Measurements from ENCODE around the gene DPYSL4.

DNA sequence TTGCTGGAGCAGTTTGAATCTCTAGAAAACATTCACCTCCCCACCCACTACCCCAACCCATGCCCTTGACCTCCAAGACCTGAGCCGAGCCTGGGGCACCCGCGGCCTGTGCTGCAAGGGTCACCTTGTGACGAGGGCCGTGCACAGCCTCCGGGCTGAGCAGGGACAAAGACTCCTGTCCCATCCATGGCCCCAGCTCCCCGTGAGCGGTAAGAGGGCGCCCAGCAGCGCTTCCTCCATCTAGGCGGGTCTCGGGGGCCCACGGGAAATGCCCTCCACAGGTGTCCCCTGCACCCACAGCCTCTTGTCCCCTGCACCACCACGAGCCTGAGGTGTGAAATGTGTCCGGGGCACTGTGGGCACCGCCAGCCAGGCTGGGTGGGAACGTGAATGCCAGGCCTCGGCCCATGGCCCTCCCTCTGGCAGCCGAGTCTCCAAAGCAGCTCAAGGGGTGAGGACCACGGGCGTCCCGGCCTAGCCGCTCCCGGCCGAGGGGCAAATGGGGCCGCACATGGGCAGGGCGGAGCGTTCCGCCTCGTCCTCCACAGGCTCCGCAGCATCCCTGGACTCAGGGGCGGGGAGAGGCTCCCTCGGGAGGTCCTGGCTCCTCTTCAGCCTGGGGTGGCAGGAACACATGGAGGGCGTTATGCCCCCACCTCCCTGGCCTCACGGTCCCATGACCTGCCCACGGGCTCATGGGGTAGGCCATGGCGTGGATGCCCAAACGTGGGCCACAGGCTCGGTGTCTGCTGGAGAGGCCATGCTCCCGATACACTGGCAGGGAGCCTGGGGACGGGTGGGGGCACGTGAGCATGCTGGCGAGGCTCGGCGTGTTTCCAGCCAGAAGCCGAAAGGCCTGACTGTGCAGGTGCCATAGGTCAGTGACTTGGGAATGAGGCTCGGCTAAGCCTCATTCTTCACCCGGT lies 21.1 kb downstream of the DPYSL4 start:
- no peak for TF ChIP-seq EZH2 (IDR thresholded peaks at IDR 0.05; ENCODE audit: borderline replicate concordance, low read length)
- TF ChIP-seq, protein P1, sequence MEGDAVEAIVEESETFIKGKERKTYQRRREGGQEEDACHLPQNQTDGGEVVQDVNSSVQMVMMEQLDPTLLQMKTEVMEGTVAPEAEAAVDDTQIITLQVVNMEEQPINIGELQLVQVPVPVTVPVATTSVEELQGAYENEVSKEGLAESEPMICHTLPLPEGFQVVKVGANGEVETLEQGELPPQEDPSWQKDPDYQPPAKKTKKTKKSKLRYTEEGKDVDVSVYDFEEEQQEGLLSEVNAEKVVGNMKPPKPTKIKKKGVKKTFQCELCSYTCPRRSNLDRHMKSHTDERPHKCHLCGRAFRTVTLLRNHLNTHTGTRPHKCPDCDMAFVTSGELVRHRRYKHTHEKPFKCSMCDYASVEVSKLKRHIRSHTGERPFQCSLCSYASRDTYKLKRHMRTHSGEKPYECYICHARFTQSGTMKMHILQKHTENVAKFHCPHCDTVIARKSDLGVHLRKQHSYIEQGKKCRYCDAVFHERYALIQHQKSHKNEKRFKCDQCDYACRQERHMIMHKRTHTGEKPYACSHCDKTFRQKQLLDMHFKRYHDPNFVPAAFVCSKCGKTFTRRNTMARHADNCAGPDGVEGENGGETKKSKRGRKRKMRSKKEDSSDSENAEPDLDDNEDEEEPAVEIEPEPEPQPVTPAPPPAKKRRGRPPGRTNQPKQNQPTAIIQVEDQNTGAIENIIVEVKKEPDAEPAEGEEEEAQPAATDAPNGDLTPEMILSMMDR (IDR thresholded peaks at IDR 0.05; ENCODE audit: low read length) = no peak

All from OCI-LY1 (cell line).